Stimulated activated naive CD4-positive, alpha-beta T cell treated with Interleukin-2 at 50 U/mL for 16 hours (primary cell): ENCODE results near the gene KCNK5.
A peak's percentile ranks its signal among the peaks of the same experiment; 100 is the strongest.

Source experiments
- DNase-seq: peaks from one replicate; lab custom pipeline; 2025; lab: John Stamatoyannopoulos, UW

The KCNK5 gene

DNA sequence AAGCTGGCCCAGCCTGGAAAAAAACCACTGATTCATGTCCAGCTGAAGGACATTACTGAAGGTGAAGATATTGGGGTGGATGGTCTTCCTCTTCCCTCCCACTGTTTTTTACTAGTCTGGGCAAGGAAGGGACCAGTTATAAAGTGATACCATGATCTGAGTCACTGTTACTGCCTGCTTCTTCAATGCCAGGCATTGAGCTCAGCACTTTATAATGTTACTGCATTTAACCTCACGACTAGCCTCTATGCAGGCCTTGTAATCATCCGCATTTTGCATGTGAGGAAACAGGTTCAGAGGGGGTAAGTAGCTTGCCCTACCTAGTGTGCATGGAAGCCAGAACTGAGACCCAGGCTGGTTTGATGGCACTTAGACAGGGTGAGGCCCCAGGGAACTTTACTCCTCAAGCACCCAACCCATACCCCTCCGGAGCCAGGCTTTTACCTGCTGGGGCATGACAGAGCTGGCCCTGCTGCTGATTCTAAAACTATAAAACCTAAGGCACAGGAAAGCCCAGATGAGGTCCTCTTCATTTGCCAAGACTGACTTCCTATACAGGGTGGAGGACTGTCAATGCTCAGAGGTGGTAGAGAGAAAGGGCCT is 11.0 kb upstream of the KCNK5 start:
- no peak for DNase-seq

DNA sequence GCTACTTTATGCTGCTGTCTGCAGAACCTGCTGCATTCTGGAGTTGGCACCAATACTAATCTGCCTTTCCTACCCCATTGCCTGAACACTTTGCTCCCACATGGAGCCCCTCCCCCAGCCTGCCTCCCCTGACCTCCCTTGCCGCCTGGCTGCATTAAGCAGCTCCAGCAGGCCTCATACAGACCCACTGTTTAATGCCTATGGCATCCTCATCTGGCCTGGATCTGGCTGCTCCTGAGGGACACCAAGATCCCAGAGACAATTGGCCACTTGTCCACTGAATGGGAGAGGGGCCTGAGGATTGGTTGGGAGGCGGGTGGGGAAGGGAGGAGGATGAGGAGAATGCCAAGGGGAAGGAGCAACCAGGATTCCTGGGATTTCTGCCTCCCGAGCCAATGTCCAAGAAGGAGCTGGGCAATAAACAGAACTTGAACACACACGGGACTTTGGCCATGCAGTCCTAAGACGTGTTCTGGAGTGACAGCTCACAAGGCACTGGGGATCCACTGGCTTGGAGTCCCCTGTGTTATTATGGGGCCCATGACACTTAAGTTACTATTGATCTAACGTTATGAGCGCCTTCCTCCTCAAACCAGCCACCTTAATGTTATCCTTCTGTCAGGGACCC is 10.4 kb upstream of the KCNK5 start:
- DNase-seq, result no peak

DNA sequence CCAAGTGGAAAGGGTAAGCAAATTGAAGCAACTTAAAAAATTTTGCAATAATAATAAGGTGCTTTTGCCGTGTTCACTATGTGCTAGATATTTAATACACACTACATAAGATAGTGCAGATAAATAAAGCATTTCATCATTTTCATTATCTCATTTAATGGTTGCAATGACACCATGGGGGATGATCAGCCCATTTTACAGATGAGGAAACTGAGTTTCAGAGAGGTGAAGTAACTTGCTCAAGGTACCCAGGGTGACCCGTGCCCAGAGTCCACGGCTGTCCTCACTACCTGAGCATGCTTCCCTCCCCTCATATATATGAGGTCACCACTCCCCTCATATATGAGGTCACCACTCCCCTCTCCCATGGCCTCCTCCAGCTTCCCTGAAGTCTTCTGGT is 7.5 kb upstream of the KCNK5 start:
- no peak for DNase-seq

DNA sequence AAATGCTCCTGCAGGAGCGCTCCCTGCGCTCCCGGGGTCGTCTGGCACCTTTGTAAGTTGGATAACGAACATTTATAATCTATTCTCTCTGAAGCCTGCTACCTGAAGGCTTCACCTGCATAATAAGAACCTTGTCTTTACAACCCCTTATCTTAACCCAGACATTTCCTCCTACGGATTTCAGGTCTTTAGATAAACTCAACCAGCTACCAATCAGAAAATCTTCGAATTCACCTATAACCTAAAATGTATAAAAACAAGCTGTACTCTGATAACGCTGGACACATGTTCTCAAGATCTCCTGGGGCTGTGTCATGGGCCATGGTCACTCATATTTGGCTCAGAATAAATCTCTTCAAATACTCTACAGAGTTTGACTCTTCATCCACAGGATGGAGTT is 4.1 kb upstream of the KCNK5 start:
- no peak for DNase-seq

DNA sequence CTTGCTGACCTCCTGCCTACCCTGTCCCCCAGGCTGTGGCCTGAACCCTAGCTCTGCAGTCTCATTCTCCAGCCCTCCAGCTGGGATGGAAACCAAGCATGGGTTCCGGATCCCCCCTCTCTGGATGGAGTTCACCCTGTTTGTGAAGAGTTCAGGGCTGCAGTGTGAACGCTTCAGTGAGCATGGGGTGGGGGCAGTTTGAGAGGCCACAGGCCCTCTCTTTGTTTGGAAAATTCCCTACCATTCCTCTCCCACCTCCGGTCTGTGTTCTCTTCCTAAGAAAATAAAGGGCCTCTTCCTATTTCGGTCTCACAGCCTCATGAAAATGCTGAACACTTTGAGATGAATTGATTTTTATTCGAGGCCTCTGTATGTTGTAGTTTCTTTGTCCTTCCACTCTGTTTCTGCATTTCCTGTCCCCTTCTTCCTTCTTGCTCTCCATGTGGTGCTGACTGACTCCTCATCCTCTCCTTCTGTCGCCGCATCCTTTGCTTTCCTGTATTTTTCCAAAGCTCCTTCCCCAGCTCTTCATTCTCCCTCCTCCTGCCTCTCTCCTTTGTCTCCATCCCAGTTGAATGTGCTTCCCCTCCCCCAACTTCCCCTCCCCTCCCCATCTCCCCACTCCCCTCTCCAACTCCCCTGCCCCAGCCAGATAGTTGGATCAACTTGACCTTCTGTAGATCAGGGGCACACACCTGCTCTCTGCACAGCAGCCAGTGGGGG is 2.4 kb upstream of the KCNK5 start:
- no peak for DNase-seq

DNA sequence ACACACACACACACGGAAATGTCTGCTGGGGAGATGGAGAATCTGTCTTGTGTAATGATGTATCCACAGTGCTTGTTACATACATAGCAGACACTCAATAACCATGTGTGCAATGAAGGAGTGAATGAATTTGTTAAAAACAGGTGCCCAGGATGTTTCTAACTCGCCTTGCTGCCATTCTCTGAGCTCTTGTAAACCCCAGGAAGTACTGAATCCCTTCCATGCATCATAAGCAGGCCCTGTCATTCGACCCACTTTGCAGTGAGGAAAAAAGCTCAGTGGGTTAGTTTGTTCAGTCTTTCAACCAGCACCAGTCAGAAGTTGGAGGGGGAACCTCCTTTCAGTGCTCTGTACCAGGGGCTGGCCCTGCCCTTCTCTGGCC is 1.4 kb upstream of the KCNK5 start:
- no peak for DNase-seq

DNA sequence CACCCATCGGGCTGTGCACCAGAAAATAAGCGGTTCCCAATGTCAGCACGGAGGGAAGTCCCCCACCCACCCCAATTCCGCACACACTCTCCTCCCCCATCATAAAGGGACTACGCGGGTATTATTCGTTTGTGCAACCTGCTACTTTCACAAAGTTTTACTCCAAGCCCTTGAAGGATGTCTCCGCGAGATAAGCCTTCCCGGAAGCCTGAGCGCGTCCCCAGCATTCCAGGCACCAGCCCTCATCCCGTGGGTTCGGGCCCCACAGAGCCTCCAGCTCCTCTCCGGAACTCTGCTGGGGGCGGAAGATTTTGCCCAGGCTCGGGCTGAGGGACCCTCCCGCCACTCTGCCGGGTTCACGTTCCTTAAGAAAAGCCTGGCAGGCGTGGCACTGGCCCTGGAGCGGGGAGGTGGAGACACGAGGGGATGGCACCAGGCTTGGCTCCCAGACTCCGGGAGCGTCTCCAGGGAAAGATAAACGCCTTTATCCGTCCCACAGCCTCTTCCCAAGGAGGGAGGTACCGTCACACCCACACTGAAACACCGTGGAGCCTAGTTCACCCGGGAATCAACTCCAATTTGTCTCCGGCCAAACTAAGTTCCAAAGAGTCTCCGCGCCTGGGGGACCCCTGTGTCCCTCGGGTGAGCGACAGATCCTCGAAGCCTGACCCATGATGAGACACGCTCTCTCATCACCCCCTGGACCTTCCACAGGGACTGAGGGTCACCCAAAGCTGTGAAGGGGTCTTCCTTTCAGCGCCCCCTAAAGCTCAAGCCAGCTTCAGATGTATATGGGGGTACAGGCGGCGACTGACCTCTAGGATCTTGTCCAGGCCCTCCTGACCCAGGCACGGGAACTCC is 934 bp downstream of the KCNK5 start:
- peak; percentile 54 for DNase-seq

DNA sequence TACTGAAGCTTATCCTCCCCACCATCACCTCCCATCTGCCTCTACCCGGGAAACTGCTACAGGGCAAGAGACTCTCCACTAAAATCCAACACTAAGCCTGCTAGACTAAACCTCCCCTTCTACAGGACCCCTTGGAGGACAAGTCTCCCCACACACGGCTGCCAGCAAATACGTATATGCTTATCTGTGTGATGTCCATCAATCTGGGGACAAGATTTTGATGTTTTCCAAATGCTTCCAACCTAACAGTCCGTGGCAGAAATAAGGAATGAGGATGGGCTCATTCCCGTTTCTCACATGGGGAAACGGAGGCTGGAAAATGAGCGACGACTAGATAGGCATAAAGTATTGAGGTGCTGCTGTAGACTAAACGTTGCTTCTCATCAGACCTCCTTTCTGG is 1.8 kb downstream of the KCNK5 start:
- no peak for DNase-seq

DNA sequence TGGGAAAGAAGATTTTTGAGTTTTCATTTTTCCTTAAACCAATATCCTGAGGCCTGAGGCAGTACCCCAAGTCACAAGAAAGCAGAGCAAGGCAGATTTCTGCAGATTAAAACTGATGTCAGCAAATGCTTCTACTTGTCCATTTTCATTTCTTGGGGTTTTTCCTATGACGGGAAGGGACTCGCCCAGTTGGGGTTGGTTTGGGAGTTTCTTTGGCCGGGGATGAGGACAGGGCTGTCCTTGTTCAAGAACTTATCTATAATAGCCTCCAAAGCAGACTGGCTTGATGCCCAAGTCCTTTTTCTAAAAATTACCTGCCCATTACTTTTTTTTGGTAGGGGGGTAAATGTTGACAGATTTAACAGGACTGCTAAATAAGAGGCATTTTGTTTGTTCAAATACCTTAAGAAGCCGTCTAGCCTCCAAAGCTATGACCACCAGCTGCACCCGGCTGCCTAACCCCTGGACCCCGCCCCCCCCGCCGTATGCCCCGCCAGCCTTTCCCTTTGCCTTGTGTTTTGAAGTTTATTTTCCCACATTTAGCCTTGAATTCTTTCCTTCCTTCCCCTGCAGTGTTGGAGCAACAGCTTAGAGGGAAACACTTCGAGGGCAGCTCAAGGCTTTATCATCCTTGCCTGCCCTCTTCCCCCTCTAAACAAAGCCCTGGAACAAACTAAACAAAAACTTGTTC is 2.5 kb downstream of the KCNK5 start:
- no peak for DNase-seq

DNA sequence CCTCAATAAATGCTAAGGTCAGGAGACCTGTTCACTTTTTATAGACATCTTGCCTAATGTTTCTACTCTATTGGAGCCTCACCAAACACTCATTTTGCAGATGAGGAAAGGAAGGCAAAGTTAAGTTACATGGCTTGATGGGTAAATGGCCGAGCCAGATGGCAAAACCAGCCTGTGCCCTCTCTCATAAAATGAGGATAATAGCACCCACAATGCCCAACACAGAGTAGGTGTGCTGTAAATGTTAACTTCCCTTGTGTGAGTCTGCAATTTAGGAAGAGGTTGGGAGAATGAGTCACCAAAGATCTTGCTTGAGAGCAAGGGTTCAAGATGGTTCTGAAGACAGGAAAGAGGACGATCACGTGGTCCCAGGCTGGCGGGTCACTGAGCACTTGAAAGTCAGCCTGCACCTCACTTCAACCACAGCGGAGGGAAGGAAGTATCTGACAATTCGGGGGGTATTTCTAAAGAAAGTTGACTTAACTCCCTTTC is 3.3 kb downstream of the KCNK5 start:
- DNase-seq, result no peak

DNA sequence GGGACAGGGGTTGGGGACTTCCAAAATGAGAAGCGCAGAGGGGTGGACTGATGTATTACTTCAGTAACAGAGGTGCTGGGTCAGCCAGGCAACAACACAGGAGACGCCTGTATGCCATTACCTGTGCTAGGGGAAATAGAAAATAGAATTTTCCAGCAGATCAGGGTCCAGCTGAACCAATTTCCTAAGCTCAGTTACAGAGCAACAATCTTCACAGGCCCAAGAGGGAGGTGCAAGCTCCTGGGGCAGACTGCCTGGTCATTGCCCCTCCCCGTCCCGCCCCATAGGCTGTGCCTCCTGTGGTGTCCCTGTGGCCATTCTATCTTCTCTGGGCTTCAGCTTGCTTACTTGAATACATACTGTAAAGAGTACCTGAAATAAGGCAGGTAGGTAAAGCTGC is 3.7 kb downstream of the KCNK5 start:
- no peak for DNase-seq

DNA sequence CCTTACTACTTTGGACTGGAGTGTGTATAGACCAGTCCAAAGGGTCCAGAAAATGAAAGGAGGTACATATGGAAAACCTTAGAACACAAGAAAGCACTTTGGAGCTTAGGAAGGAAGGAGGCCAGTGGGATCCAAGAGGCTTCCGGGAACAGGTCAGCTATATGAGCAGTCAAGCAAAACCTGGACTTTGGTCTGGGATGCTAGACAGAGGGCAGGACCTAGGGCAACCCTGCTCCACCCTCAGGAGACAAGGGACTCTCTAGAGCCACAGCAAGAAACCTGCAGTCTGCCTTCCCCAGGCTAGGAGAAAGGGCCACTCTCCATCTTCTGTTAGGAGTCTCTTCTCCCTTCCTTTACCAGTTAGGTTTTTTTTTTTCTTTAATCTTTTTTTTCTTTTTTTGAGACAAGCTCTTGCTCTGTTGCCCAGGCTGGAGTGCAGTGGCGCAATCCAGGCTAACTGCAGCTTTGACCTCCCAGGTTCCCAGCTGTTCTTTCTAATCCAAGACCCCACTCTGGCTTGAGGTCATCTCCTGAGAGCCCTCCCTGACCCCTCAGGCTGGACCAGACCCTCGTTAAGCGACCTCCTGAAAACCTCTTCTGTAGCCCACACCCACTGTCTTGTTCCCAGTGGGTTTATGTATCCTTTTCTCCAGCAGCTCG is 4.6 kb downstream of the KCNK5 start:
- DNase-seq, result no peak

DNA sequence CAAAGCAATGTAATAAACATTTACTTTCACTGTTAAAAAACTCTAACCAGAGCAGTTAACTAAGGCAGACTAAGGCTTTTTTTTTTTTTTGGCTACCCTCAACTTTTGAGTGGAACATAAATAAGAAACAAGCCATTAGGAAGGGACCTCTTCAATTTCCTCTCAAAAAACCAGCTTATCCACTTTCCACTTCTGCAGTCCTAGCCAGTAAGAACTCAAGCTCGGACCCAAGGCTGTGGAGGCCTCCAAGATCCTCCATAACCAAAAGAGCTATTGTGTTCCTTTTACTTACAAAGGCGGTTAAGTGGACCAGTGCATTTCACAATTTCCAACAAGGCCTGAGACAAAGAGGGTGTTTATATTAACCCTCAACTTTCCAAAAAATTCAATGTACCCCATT is 5.3 kb downstream of the KCNK5 start:
- DNase-seq, result no peak

DNA sequence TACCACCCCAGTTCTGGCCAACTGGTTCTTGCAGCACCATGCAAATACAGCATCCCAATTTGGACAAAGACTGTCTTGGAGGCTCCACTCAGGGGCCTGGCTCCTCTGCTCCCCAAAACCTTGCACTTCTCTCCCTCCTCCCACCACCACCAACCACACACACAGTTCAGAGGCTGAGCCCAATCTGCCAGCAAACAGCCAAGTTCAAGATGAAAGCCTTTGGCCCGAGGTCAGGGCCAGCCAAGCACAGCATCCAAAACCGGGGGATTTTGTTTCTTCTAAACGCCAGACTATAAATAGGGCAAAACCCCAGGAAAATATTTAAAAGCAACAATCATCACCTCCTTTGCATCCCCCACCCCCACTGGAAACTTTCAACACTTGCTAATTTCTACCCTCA is 5.7 kb downstream of the KCNK5 start:
- DNase-seq, result no peak

DNA sequence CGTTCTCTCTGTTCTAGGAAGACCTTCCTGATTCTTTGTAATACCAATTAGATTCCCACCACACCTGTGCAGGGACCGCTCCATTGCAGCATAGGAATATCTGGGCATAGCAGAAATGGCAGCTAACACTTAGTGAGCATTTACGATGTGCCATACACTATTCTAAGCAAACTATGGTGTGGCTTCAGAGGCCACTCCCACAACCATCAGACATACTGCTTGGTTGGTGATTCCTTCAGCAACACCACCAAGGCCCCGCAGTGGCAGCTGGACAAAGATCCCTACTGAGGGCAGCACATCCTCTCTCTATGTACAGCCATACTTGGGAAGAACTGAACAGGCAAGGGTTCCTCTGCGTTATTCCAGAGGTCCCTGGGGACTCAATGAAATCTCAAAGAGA is 6.2 kb downstream of the KCNK5 start:
- DNase-seq, result no peak

DNA sequence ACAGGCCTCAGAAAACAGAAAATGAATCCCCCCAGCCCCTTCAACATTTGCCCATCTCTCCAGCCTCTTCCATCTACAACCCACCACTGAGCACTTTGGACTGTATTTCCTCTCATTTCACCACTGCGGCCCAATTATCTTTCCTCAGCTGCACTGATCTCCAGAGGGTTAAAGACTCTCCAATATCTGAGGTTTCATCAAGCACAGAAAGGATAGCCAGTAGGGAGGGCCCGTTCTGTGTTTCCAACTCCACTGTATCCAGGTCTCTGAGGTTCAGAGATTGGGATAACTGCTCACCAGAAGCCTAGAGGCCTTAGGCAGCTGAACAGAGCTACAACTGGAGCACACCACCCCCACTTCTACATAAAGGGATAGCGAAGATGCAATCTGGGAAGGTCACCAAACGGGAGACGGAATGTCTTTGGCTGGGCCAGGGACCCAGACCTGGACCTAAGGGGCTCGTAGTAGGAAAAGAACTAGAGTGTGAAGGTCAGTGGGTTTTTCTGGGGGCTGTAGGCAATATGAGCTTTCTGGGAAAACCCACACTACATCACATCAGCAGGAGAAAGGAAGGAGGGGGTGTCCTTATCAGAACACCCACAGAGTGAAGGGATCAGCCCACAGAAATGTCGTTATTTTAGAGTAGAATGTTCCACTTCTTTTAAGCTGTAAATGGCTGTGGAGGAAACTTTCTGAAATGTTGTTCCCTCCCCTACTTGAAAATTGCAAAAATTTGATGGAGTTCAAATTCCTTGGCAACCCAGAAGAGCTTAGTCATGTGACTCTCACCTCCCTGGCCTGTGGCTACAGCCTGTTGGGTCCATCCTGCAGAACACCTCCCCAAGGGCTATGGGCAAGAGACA is 7.3 kb downstream of the KCNK5 start:
- DNase-seq, result no peak

DNA sequence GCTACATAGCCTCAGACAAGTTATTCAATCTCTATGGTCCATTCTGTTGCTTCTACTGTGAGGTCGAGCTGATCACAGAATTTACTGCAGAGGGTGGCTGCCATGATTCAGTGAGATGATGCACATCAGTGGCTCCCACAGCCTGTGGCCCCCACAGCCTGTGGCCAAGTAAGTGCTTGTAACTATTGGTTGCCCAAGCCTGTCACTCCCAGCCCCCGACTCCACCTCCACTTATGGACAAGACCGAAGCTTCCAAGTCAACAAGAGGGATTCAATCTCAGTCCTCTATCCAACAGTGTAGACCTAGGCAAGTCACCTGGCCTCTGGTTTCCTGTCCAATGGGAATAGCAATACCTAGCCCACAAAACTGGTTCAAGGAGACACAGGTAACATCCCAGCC is 8.2 kb downstream of the KCNK5 start:
- DNase-seq, result no peak

DNA sequence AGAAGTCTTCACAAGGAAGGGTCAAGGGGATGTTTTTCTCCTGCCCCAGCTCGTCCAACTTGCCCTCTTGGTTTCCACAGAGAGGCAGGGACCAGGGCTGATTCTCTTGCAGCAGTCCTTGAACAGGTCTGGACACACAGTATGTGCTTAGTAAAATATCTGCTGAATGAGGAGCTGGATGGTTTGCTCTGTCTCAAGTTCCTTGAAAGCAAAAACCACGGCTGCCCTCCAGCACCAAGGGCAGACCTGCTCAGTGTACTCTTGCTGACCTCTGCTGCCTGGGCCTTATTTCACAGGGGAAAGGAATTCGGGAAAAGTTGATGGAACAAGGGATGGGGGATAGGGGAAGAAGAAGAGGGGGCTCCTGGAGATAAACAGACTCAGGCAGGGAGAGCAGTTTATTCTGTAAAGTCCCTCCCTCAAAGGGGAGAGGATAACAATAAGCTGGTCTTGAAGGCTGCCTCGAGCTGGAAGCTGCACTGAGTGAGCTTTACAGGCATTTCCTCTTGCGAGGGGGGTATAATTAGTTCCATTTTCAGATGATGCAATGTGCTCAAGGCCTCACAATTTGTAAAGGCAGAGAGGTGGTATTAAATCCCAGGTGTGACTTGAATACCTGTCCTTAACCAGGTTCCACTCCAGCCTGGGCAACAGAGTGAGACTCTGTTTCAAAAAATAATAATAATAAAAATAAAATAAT is 10.3 kb downstream of the KCNK5 start:
- DNase-seq, result no peak

DNA sequence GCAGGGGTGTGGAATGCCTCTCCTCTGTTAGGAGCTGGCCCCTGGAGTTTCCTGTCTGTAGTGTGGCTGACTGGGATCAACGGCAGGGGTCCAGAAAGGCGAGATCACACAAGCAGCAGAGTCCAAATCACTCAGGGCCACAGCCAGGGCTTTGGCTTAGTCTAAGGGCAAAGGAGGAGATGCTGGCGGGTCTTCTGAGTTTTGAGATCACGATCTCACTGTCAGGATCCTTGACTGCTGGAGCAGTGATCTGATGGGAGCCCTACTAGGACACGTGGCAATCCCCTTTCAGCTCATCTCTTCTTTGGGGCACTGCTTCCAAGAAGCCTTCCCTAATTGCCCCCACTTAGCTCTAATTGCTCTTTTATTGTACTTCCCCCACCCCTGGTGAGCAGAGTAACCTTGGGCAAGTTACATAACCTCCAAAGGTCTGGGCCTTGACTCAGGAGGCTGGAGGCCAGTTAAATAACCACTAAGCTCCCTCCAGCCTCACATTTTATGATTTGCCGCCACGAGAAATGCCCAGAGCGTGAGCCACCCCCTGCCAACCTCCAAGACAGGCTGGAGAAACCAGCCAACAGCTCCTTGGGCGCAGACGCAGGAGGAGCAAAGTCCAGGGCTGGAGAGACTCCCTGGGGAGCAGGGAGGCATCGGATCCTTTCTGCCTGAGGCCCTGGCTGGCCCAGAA is 12.0 kb downstream of the KCNK5 start:
- no peak for DNase-seq
